Measurements from ENCODE around the gene VSIR.

GRCh38 chr10:71821909-71822763 lies 48.8 kb upstream of the VSIR start:
- TF ChIP-seq CTCF (IDR thresholded peaks at IDR 0.05) (no peak), POLR2AphosphoS5 (IDR thresholded peaks at IDR 0.05; ENCODE audit: low read depth, low read length) (no peak), GATA2 (CRISPR knock-in tag; IDR thresholded peaks at IDR 0.05) (no peak), NRF1 (IDR thresholded peaks at IDR 0.05; ENCODE audit: low read depth, low read length) (no peak), GABPA (IDR thresholded peaks at IDR 0.05; ENCODE audit: low read depth) (no peak), TEAD4 (IDR thresholded peaks at IDR 0.05; ENCODE audit: borderline replicate concordance, insufficient read depth) (no peak), FOXM1 (IDR thresholded peaks at IDR 0.05; ENCODE audit: low read depth) (no peak), YY1 (IDR thresholded peaks at IDR 0.05; ENCODE audit: low read depth) (no peak), ZBTB33 (IDR thresholded peaks at IDR 0.05; ENCODE audit: borderline replicate concordance, low read depth) (no peak), NFIC (IDR thresholded peaks at IDR 0.05; ENCODE audit: borderline replicate concordance) (no peak), SMC3 (IDR thresholded peaks at IDR 0.05; ENCODE audit: low read depth, low read length) (no peak), RFX5 (IDR thresholded peaks at IDR 0.05; ENCODE audit: low read length) (no peak)
